ENCODE results near the gene NOC2L. TPM values are rescaled to one million over a fixed set of nuclear protein-coding genes. Genes with fewer than 3 reads are reported as not detected.
A peak's percentile ranks its signal among the peaks of the same experiment; 100 is the strongest.

Gene NOC2L
- 64.9 TPM for polyA plus RNA-seq

GRCh38 chr1:958823-959730 lies at the start of gene NOC2L:
NOC2L (minus strand) TSS chr1:959256; CDS start chr1:959240, 16 bp downstream.
- H3K9me3 Mint-ChIP-seq = no peaks in the 10 kb centered on the region
- peaks cover 4 to 10% (median 7%) of the 10 kb centered on the region in 3 donors for H3K4me1 Mint-ChIP-seq
- no peaks in the 10 kb centered on the region for H3K27me3 Mint-ChIP-seq
- H3K4me3 Mint-ChIP-seq = peak within 1 kb of the TSS; percentile 87 to 94 (median 92)
- peak within 1 kb of the TSS in 2 of 3 donors; percentile 62 to 72 for H3K27ac Mint-ChIP-seq
- H3K36me3 Mint-ChIP-seq = peaks cover 6% of the 10 kb centered on the region

- no peaks in the 10 kb centered on the region for H3K36me3 Mint-ChIP-seq
- no peak overlapping the region for H3K4me3 Mint-ChIP-seq
- peaks cover 7 to 10% (median 10%) of the 10 kb centered on the region in 3 donors for H3K4me1 Mint-ChIP-seq
- H3K27me3 Mint-ChIP-seq = peaks cover 37% of the 10 kb centered on the region
- no peak overlapping the region for H3K27ac Mint-ChIP-seq
- H3K9me3 Mint-ChIP-seq = peaks cover 0 to 2% (median under 1%) of the 10 kb centered on the region in 3 donors
Observed at GRCh38 chr1:1006305-1007159, 47.5 kb upstream of the NOC2L start.

GRCh38 chr1:1005774-1006304 lies 46.8 kb upstream of the NOC2L start:
- Mint-ChIP-seq H3K4me1 (peaks cover 7 to 10% (median 10%) of the 10 kb centered on the region in 3 donors), H3K4me3 (peak overlapping the region in 1 of 4 donors; percentile 66), H3K27ac (no peak overlapping the region), H3K9me3 (peaks cover 0 to 2% (median 0%) of the 10 kb centered on the region in 3 donors), H3K27me3 (peaks cover 39% of the 10 kb centered on the region), H3K36me3 (no peaks in the 10 kb centered on the region)

- Mint-ChIP-seq H3K27ac (peak overlapping the region in 1 of 3 donors; percentile 76), H3K4me3 (peak overlapping the region in 2 of 4 donors; percentile 66 to 71), H3K9me3 (peaks cover 0 to 2% (median 0%) of the 10 kb centered on the region in 3 donors), H3K27me3 (peaks cover 42% of the 10 kb centered on the region), H3K4me1 (peaks cover 9 to 10% (median 10%) of the 10 kb centered on the region in 3 donors), H3K36me3 (no peaks in the 10 kb centered on the region)
Observed at GRCh38 chr1:1004780-1005697, 46.0 kb upstream of the NOC2L start.

- H3K36me3 Mint-ChIP-seq = no peaks in the 10 kb centered on the region
- H3K27me3 Mint-ChIP-seq = peaks cover 42% of the 10 kb centered on the region
- peaks cover 9 to 10% (median 10%) of the 10 kb centered on the region in 3 donors for H3K4me1 Mint-ChIP-seq
- peak overlapping the region in 1 of 3 donors; percentile 76 for H3K27ac Mint-ChIP-seq
- H3K4me3 Mint-ChIP-seq = peak overlapping the region in 1 of 4 donors; percentile 66
- H3K9me3 Mint-ChIP-seq = peaks cover 0 to 2% (median 0%) of the 10 kb centered on the region in 3 donors
Observed at GRCh38 chr1:1004420-1004779, 45.3 kb upstream of the NOC2L start.

GRCh38 chr1:1003618-1004419 lies 44.8 kb upstream of the NOC2L start:
- H3K27me3 Mint-ChIP-seq = peaks cover 39% of the 10 kb centered on the region
- peaks cover 5 to 10% (median 6%) of the 10 kb centered on the region in 3 donors for H3K4me1 Mint-ChIP-seq
- peak overlapping the region in 1 of 4 donors; percentile 28 for H3K4me3 Mint-ChIP-seq
- H3K27ac Mint-ChIP-seq = peak overlapping the region in 1 of 3 donors; percentile 77
- H3K9me3 Mint-ChIP-seq = no peaks in the 10 kb centered on the region
- H3K36me3 Mint-ChIP-seq = no peaks in the 10 kb centered on the region

- H3K4me1 Mint-ChIP-seq = peaks cover 0 to 10% (median 5%) of the 10 kb centered on the region in 3 donors
- H3K27ac Mint-ChIP-seq = peak overlapping the region; percentile 86 to 94 (median 88)
- H3K9me3 Mint-ChIP-seq = no peaks in the 10 kb centered on the region
- H3K36me3 Mint-ChIP-seq = no peaks in the 10 kb centered on the region
- H3K4me3 Mint-ChIP-seq = peak overlapping the region; percentile 74 to 87 (median 82)
- H3K27me3 Mint-ChIP-seq = peaks cover 39% of the 10 kb centered on the region
Observed at GRCh38 chr1:1001057-1001783, 42.2 kb upstream of the NOC2L start.

- Mint-ChIP-seq H3K9me3 (no peaks in the 10 kb centered on the region), H3K27me3 (peaks cover 42% of the 10 kb centered on the region), H3K27ac (peak overlapping the region; percentile 86 to 94 (median 88)), H3K4me1 (peaks cover 0 to 10% (median 8%) of the 10 kb centered on the region in 3 donors), H3K4me3 (peak overlapping the region; percentile 74 to 87 (median 82)), H3K36me3 (no peaks in the 10 kb centered on the region)
Observed at GRCh38 chr1:1000357-1001056, 41.5 kb upstream of the NOC2L start.

GRCh38 chr1:999725-1000356 lies 40.8 kb upstream of the NOC2L start, which contains the start of gene HES4:
HES4 (minus strand) TSS chr1:1000097; CDS start chr1:999973, 124 bp downstream.
- peaks cover 0 to 2% (median 0%) of the 10 kb centered on the region in 3 donors for H3K9me3 Mint-ChIP-seq
- peak within 1 kb of the TSS; percentile 86 to 94 (median 88) for H3K27ac Mint-ChIP-seq
- H3K27me3 Mint-ChIP-seq = peaks cover 41% of the 10 kb centered on the region
- no peaks in the 10 kb centered on the region for H3K36me3 Mint-ChIP-seq
- H3K4me3 Mint-ChIP-seq = peak within 1 kb of the TSS; percentile 74 to 87 (median 82)
- H3K4me1 Mint-ChIP-seq = peaks cover 0 to 7% (median 5%) of the 10 kb centered on the region in 3 donors

GRCh38 chr1:998995-999724 lies 40.1 kb upstream of the NOC2L start:
- H3K27me3 Mint-ChIP-seq = peaks cover 39% of the 10 kb centered on the region
- H3K9me3 Mint-ChIP-seq = peaks cover 0 to 2% (median 0%) of the 10 kb centered on the region in 3 donors
- peak overlapping the region in 1 of 3 donors; percentile 35 for H3K27ac Mint-ChIP-seq
- H3K4me1 Mint-ChIP-seq = peaks cover 0 to 6% (median 4%) of the 10 kb centered on the region in 3 donors
- H3K36me3 Mint-ChIP-seq = no peaks in the 10 kb centered on the region
- peak overlapping the region in 2 of 4 donors; percentile 52 to 54 for H3K4me3 Mint-ChIP-seq

- H3K9me3 Mint-ChIP-seq = peaks cover 0 to 2% (median 0%) of the 10 kb centered on the region in 3 donors
- peaks cover 37% of the 10 kb centered on the region for H3K27me3 Mint-ChIP-seq
- H3K36me3 Mint-ChIP-seq = no peaks in the 10 kb centered on the region
- H3K4me3 Mint-ChIP-seq = no peak overlapping the region
- no peak overlapping the region for H3K27ac Mint-ChIP-seq
- peaks cover 0 to 6% (median 4%) of the 10 kb centered on the region in 3 donors for H3K4me1 Mint-ChIP-seq
Observed at GRCh38 chr1:998745-998994, 39.6 kb upstream of the NOC2L start.

All from IgD-negative memory B cell (primary cell).